Measurements from ENCODE around the gene SRSF6.
"Not testable (repeated sequence)": the region's sequence is repeated elsewhere in the genome, so short reads cannot be mapped to it uniquely, and the experiment has no call there.

SRSF6 gene

DNA sequence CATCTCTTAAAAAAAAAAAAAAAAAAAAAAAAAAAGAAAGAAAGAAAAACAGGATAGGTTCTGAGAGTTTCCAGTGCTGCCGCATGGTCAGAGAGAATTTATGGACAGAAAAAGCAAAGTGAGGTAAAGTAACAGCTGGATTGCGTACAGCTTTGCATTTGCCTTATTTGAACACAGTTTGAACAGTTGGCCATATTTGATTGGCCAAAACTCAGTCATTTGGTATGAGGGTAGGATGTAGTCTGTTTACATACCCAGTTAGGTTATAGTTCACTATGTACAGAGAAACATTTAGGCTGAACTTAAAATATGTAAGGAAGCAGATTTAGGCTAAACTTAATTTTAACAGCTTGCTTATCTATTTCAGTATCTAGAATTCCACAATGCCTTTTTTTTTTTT is 32.3 kb downstream of the SRSF6 start:
- DNase-seq, result no peak

DNA sequence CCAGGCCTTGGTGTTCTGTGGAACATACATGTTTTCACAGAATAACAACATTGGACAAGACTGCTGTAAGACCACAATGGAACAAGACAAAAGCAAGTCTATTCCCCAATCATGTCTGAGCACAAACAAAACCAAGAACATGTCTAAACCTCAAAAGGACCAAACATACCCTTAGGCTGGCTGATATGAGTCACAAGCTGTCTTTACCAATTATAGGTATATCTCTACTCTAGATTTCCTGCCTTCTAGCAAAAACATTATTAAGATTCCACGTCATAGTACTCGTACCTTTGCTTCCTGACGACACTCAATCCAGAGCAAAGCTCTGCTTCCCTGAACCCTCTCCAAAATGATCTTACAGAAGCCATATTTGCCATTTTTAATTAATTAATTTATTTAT is 34.4 kb downstream of the SRSF6 start:
- DNase-seq, result no peak

DNA sequence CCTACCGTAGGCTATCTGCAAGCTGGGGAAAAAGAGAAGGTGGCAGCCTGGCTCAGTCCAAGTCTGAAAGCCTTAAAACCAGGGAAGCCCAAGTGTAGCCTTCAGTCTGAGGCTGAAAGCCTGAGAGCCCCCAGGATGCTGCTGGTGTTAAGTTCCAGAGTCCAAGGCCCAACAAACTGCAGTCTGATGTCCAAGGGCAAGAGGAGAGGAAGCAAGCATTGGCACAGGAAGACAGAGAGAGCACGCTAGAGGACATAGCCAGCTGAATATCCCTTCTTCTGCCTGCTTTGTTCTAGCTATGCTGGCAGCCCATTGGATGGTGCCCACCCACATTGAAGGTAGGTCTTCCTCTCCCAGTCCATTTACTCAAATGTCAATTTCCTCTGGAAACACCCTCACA is 37.7 kb downstream of the SRSF6 start:
- no peak for DNase-seq

- not testable (repeated sequence) for DNase-seq
Measured at GRCh38 chr20:43502021-43502420, 44.3 kb downstream of the SRSF6 start.

DNA sequence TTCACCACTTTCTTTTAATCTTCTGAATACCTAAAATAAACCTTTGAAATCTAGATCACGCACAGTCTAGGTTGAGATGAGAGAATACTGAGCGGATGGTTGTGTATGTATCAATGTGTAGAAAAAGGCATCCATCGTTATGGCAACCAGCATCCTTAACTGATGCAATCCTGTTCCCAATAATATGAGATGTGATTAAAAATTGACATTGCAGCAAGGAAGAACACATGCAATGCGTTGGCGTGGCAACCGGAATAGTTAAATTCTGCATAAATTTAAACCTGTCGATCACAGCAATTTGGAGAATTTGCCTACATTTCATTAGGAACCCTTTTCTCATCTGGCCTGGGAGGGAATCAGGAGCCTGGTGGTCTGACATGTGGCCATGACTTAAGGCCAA is 48.5 kb downstream of the SRSF6 start:
- no peak for DNase-seq

DNA sequence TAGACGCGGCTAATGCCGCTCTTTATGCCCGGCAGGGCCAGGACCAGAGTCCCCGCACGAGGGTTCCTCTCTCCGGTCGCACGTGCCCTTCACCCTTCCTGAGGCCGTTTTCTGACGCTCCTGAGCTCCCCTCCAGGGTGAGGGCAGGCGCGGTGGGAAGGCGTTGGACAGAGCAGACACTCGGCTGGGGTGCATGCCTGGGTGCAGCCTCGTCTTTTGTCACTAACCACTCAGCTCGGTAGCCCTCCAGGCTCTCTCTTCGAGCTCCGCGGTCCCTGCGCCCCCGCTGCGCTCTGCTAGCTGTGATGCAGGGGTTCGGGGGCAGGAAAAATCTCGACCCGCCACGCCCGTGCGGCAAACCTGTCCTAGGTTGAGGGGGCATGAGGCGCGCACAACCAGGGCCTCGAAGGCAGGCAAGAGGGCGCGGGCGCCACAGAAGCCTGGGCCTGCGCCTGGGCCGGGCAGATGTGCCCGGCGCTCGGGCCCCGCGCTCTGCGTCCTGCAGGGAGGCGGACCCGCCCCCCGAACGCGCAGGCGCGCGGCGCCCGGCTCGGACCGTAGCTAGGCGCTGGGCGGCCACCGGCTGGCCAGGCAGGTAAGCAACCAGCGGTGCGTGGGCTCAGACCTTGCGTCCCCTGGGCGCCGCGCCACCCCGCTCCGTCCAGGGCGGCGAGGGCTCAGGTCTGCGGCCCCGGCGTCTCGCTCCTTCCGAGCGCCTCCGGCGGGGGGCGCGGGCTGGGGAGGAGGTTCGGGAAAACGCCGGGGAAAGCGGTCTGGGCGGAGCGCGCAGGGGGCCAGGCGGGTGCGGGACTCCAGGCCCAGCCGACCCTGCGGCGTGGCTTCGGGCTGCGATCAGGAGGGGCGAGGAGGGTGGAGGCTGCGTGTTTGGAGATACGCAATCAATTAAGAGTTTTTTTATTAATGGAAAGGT is 49.7 kb downstream of the SRSF6 start, which contains the start of gene L3MBTL1:
TSS of gene L3MBTL1 (plus strand) at position 548 of the 931 bp plus-strand sequence. CDS start 5,807 bp downstream, outside the sequence.
- peak in 1 of 2 donors; percentile 12 for DNase-seq

DNA sequence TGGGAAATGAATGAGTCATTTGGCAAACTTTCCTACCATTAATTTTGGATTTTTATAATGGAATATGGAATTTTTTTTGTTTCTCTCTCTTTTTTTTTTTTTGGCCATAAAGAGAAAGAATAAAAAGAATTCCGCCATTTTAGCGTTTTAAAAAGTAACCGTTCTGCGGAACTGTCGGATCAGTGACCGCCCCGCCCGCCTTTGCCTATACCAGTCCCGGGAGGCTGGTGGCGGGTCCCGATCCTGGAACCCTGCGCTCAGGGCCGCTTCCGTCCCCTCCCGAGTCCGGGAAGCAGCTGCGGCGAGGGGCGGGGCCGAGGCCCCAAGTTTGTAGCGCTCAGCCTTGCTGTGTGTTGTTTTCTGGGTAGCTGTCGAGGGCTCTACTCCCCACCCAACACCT is 50.4 kb downstream of the SRSF6 start:
- DNase-seq, result no peak

GRCh38 chr20:43508604-43509040 is 50.9 kb downstream of the SRSF6 start:
- no peak for DNase-seq

- no peak for DNase-seq
Measured at GRCh38 chr20:43511879-43512278, 54.2 kb downstream of the SRSF6 start.

DNA sequence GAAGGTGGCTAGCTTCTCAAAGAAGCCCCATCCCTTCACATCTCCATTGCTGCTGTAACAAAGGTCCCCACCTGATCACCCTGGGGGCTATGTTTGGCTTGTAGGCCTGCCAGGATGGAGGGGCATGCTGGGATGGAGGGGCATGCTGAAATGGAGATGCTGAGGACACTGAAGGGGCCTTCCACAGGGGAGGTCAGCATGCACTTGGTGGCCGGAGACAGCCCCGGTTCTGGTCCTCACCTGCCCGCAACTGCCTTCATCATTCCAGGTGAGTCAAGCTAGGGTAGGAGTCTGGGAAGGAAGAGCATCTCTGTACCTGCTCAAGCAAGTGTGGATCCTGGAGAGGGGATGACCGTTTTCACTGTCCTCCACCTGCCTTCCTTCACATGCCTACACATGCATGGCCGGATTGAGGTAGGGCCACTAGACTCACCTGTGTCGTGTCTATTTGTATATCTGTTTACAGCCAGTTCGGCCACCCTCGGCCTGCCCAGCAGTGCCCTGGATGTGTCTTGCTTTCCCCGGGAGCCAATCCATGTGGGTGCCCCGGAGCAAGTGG is 55.8 kb downstream of the SRSF6 start:
- DNase-seq, result no peak
